SIG-M5 treated with dmso at 0.1 percent for 504 hours (cell line): ENCODE results near the gene PPP1R12A.

ENCODE experiments used
- DNase-seq: peaks from one replicate; lab custom pipeline; 2025; ENCODE audit not compliant: unreplicated experiment; lab: John Stamatoyannopoulos, UW

The PPP1R12A gene

GRCh38 chr12:79773896-79774295, 161.0 kb downstream of the PPP1R12A start:
- DNase-seq, result no peak

DNA sequence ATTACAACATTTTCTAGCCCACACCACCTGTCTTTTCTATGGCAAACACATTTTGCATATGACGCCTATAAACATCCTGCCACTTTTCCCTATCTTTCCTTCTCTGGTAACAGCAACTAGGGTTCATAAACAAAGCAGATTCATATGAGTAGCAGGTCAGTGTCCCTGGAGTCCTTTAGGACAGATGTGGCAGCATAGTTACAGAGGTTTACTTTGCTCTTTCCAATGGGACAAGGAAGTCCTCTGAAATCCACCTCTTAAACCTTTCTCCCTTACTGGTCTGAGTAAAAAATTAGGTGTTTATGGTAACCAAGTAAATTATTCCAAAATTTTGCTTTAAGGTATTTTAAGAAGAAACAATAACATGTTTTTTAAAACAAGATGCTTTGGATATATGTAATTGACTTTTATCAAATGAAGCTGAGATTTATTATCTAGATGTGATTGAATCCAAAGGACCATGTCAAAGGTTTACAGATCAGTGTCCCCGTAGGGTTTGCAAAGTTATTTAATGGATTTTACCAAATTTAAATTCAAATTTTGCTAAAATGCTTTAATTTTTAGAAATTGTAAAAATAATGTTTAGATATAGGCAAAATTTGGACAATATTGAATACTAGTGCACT, 164.9 kb downstream of the PPP1R12A start:
- DNase-seq, result no peak

DNA sequence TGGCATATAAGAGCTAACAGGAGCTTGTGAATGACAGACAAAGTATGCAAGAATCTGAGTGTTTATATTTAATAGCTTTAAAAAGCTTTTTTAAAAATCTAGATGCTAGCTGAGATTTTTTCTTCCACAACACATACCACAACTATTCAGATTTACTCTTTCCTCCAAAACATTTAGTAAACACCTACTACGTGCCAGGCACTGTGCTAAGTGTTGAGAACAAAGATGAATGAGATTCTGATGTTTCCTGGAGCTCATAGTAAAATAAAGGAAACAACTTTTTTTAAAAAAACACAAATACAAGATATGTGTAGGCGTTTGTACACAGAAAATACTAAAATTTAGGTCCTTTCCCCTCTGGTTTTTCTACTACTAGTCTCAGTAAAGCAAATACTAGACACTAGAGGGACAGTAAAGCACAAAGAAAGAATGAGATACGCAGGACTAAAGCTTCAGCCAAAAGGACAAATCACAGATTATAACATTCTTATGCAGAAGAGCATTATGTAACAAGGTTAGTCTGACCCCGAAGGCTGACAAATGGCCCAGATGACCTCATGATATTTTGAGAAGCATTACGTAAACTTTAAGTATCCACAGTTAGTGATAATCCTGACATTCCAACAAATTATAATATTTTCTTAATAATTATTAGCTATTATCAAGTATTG, 165.6 kb downstream of the PPP1R12A start:
- no peak for DNase-seq

DNA sequence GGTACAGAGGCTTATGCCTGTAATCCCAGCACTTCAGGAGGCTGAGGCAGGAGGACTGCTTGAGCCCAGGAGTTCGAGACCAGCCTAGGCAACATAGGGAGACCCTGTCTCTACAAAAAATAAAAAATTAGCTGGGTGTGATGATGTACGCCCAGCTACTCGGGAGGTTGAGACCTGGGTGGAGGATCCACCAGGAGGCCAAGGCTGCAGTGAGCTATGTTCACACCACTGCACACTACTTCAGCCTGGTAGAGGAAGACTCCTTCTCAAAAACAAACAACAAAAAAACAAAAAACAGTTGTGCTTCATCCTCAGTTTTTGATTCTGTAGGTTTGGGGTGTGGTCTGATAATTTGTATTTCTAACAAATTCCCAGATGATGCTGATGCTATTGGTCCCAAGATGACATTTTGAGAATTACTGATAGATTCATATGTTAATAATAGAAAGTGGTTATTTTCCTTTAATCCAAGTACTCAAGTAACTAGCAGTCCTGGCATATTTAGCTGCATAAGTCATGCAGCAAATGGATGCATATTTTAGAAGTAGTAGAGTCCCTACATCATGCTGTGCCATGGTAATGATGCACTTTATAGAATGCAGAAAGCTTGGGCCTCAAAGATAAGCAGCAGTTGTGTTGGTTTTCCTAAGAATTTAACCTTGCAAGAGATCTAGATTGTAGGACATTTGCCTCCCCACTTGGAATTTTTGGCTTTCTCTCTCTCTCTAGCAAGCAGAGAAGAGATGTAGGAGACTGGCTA, 168.0 kb downstream of the PPP1R12A start:
- DNase-seq, result no peak

DNA sequence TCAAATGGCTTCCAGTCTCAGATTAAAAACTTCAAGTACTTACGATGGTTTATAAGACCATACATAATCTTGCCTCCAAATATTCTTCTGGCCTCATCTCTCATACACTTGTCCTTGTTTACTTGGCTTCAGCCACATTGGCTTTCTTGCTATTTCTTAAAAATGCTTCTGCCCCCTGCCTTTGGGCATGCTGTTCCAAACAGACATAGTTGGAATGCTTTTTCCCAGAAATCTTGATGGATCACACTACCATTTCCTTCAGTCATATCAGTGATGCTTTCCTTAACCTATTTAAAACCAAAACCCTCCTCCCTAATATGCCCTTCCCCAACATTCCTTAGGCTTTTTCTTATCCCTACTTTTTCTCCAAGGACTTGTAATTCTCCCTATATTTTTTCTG, 169.7 kb downstream of the PPP1R12A start:
- DNase-seq, result no peak

GRCh38 chr12:79764641-79765040, 170.3 kb downstream of the PPP1R12A start:
- DNase-seq, result no peak

- no peak for DNase-seq
Observed at GRCh38 chr12:79763766-79764452, 171.0 kb downstream of the PPP1R12A start.

DNA sequence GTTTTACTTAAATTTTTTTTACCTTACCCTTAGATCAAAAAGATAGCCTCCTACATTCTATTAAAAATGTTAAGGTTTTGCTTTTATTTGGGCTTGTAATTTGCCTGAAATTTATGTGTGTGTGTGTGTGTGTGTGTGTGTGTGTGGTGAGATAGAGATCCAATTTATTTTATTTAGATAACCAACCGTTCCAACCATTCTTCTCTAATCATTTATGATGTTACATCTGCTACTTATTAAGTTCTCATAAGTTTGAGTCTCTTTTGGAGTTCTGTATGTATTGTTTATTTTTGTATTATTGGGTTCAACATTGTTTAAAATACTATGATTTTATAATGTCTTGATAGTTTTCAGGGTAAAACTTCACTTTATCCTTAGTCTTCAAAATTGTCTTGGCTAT, 173.6 kb downstream of the PPP1R12A start:
- DNase-seq, result no peak

DNA sequence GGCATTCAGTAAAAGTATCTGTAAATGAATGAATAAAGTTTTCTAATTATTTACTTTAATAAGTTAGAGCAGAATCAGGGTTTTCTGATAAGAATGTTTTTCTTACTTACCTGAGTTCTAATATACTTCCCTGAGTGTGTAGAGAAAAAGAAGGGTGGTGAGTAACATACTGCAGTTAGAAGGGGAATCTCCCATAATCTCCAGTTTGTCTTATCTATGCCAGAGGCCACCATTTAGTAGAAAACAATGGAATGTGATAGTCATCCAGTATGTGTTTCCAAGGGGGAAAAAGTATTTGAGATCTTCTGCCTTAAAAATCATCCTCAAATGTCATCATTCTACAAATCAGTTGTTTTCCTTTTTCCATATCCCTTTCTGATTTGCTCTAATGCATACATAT, 187.6 kb downstream of the PPP1R12A start:
- DNase-seq, result no peak

DNA sequence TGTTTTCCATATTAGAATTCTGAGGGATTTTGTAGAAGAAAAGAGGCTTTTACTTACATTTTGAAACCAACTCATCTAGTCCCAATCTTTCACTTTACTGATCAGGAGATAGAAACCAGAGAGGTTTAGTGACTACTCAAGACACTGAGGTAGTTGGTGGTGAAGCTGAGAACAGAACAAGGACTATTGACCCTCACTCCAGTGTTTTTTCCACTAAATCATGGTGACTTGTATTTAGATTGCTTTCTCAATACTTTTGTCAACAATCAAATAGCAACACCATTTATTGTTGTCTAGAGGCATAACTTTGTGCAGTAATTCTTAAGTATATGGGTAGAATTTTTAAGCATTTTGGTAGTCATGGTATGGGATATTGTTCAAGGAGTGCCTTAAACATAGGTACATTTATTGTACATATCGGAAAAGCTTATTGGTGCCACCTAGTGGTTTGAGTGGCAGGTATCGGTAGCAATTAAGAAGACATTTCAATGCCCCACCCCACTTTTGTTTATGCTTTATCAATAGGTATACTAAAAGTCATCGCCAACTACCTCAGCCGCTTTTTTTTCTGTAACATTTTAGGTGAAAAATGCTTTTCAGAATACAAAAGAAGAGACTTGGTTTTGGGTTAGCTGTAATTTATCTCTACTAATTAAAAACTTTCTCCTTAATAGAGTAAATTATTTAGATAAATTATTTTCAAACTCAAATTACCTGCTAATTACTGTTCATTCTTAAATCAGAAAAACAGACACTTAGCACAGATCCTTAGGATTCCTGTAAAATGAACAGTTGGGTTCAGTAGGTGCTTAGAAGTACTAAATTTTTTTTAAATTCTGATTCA, 196.8 kb downstream of the PPP1R12A start:
- DNase-seq, result peak; percentile 58

DNA sequence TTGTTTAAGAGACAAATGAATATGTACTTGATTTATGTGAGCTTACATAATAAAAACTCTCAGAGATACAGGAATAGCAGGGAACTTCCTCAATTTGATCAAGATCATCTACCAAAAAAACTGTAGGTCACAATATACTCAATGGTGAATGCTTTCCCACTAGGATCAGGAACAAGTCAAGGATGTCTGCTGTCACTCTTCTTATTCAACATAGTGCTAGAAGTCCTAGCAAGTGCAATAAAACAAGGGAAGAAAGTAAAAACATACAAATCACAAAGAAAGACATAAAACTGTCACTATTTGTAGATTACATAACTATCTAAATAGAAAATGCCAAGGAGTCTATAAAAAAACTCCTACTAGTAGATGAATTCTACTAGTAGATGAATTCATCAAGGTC, 202.3 kb downstream of the PPP1R12A start:
- DNase-seq, result no peak

- no peak for DNase-seq
Observed at GRCh38 chr12:79725987-79726386, 208.9 kb downstream of the PPP1R12A start.
